HepG2 (cell line): Measurements from ENCODE around the gene SLC29A3. TPM values are rescaled to one million over a fixed set of nuclear protein-coding genes. Genes with fewer than 3 reads are reported as not detected.

ENCODE experiments used
- ATAC-seq: fragments of 200-7000 bp; cut with Tn5 transposase; 3 replicates; pipeline ENCODE4 v1.9.1; 2020; ENCODE audit warnings: mild to moderate bottlenecking, moderate library complexity
- BruUV-seq: library from RNA; stranded (reverse); fragments of 400-500 nt; replicated peaks from 2 replicates; lab custom pipeline; 2021; lab: Mats Ljungman, UMichigan
- CTCF ChIA-PET: fragments of 300-600 bp; formaldehyde crosslinking; extraction: SDS; loops from one replicate; lab custom pipeline; 2021; ENCODE audit warnings: low total read pairs, inconsistent platforms, low intra/inter-chr PET ratio; lab: Yijun Ruan, JAX
- POLR2A ChIA-PET: fragments of 350-600 bp; sonication (Branson Sonifier 250); formaldehyde crosslinking; loops from one replicate; lab custom pipeline; 2020; ENCODE audit warnings: antibody characterized with exemption, inconsistent platforms; lab: Yijun Ruan, JAX
- DNase-seq: peaks from one replicate; pipeline ENCODE4 v3.0.0-alpha.2; 2015; ENCODE audit warnings: low spot score
- FAIRE-seq: peaks from 3 replicates; lab custom pipeline; 2011; peaks lifted over from hg19 to GRCh38; lab: Jason Lieb, UNC
- H2AFZ ChIP-seq: one replicate; pipeline ENCODE4 v1.6.1; 2011; ENCODE audit warnings: low read length, inconsistent platforms
- H3K27ac ChIP-seq: fragments of 300-600 bp; 3 replicates; pipeline ENCODE4 v1.8.0; 2011; ENCODE audit warnings: mixed run types, mild to moderate bottlenecking, mixed read lengths, low read length, inconsistent platforms; ENCODE audit not compliant: insufficient read depth; ENCODE audit errors: extremely low read length
- H3K27me3 ChIP-seq, 2 experiments: fragments of 200-600 bp in 1 of 2; 2 replicates in 1 of 2; 3 replicates in 1 of 2; pipeline versions ENCODE4 v1.6.0 to v1.8.0; 2011; ENCODE audit warnings: low read length in 2 of 2, mild to moderate bottlenecking in 2 of 2, moderate library complexity in 2 of 2, inconsistent platforms in 1 of 2; ENCODE audit not compliant: insufficient read depth in 2 of 2, control insufficient read depth in 1 of 2
- H3K36me3 ChIP-seq, 2 experiments: fragments of 200-600 bp in 1 of 2; replicated peaks in 1 of 2; 2 replicates in 1 of 2; 3 replicates in 1 of 2; pipeline versions ENCODE4 v1.5.1 to v1.8.0; 2011; ENCODE audit warnings: low read length in 2 of 2, inconsistent platforms in 1 of 2; ENCODE audit not compliant: insufficient read depth in 2 of 2, control insufficient read depth in 1 of 2
- H3K4me1 ChIP-seq: 2 replicates; pipeline ENCODE4 v1.5.1; 2012; ENCODE audit warnings: low read length, inconsistent platforms; ENCODE audit not compliant: insufficient read depth
- H3K4me2 ChIP-seq: 2 replicates; pipeline ENCODE4 v1.6.0; 2011; ENCODE audit warnings: low read depth, low read length, inconsistent platforms
- H3K4me3 ChIP-seq, 3 experiments: fragments of 200-600 bp in 1 of 3; sonication (generic), shearing (Covaris generic) in 1 of 3; replicated peaks in 1 of 3; 2 replicates each; pipeline ENCODE4 v1.5.1; 2011 to 2016; ENCODE audit warnings: low read length in 3 of 3, inconsistent platforms in 2 of 3, low read depth in 2 of 3, mild to moderate bottlenecking in 2 of 3, control low read depth in 1 of 3, mixed read lengths in 1 of 3; ENCODE audit not compliant: insufficient read depth in 1 of 3
- H3K79me2 ChIP-seq: one replicate; pipeline ENCODE4 v1.6.1; 2011; ENCODE audit warnings: low read length, inconsistent platforms; ENCODE audit not compliant: insufficient read depth
- H3K9ac ChIP-seq: 2 replicates; pipeline ENCODE4 v1.6.0; 2011; ENCODE audit warnings: mild to moderate bottlenecking, low read depth, low read length, inconsistent platforms; ENCODE audit not compliant: insufficient read depth
- H3K9me3 ChIP-seq: 2 replicates; pipeline ENCODE4 v1.5.1; 2012; ENCODE audit warnings: mild to moderate bottlenecking, low read length
- H4K20me1 ChIP-seq: 2 replicates; pipeline ENCODE4 v1.6.0; 2011; ENCODE audit warnings: inconsistent platforms, mild to moderate bottlenecking, low read length, moderate library complexity; ENCODE audit not compliant: insufficient read depth
- BRD4 ChIP-seq: sonication (generic); formaldehyde crosslinking; IDR thresholded peaks from 2 replicates; pipeline ENCODE4 v1.4.0; 2020; ENCODE audit warnings: missing genetic modification reagents
- EHMT2 ChIP-seq: fragments of 200-600 bp; sonication (generic); IDR thresholded peaks from 2 replicates; pipeline ENCODE4 v1.7.0; 2017; ENCODE audit warnings: antibody characterized with exemption, low read depth, low read length, borderline replicate concordance
- MATR3 ChIP-seq: sonication (generic); formaldehyde crosslinking; IDR thresholded peaks from 2 replicates; pipeline ENCODE4 v1.4.0; 2020; ENCODE audit warnings: missing genetic modification reagents
- MBD4 ChIP-seq: IDR thresholded peaks from 2 replicates; pipeline ENCODE4 v1.6.1; 2012; ENCODE audit warnings: low read length, inconsistent platforms, borderline replicate concordance
- PHF5A ChIP-seq: IDR thresholded peaks from one replicate; pipeline ENCODE4 v1.6.1; 2018; ENCODE audit warnings: low read depth, missing genetic modification reagents; ENCODE audit not compliant: unreplicated experiment
- RBFOX2 ChIP-seq: fragments of 200-400 bp; formaldehyde crosslinking; IDR thresholded peaks from 2 replicates; pipeline ENCODE4 v1.6.1; 2017; ENCODE audit warnings: low read depth, mild to moderate bottlenecking, low read length
- RXRA ChIP-seq: sonication (generic); formaldehyde crosslinking; IDR thresholded peaks from 2 replicates; pipeline ENCODE4 v1.5.1; 2020; ENCODE audit warnings: missing genetic modification reagents
- ZFYVE20 ChIP-seq: sonication (generic); formaldehyde crosslinking; IDR thresholded peaks from 2 replicates; pipeline ENCODE4 v1.8.0; 2023; ENCODE audit warnings: low read depth, mild to moderate bottlenecking, moderate library complexity, missing genetic modification reagents, borderline replicate concordance
- ZKSCAN1 ChIP-seq: fragments of 150-350 bp; IDR thresholded peaks from 2 replicates; pipeline ENCODE4 v1.6.1; 2014; ENCODE audit warnings: low read length
- ZNF10 ChIP-seq: sonication (generic); formaldehyde crosslinking; IDR thresholded peaks from 2 replicates; pipeline ENCODE4 v1.4.0; 2020; ENCODE audit warnings: mild to moderate bottlenecking, low read depth, missing genetic modification reagents, borderline replicate concordance
- ZNF263 ChIP-seq: sonication (generic); formaldehyde crosslinking; IDR thresholded peaks from 2 replicates; pipeline ENCODE4 v1.4.0; 2020; ENCODE audit warnings: missing genetic modification reagents
- ZNF549 ChIP-seq: sonication (generic); formaldehyde crosslinking; IDR thresholded peaks from 2 replicates; pipeline ENCODE4 v1.5.0; 2020; ENCODE audit warnings: missing genetic modification reagents
- ZNF7 ChIP-seq: IDR thresholded peaks from 2 replicates; pipeline ENCODE4 v1.6.1; 2016; ENCODE audit warnings: missing biosample characterization, missing genetic modification reagents
- WGBS: methylation state at CpG from one replicate; pipeline ENCODE4 v1.1.6; 2017; ENCODE audit warnings: low lambda C conversion rate; 5-methylcytosine and 5-hydroxymethylcytosine counted together
- in situ Hi-C: cut with HindIII; loops from 2 replicates; pipeline ENCODE4 v1.10.0; 2017; ENCODE audit warnings: low pct_unique_long_range_greater_than_20kb; ENCODE audit not compliant: extremely low pct_ligation_motif_present
- intact Hi-C: fragments of 100-400 bp; cut with micrococcal nuclease; formaldehyde crosslinking; loops from one replicate; pipeline ENCODE4 v1.10.0; 2022; ENCODE audit not compliant: unreplicated experiment
- polyA plus RNA-seq, 8 experiments: library from polyadenylated mRNA; depleted of rRNA in 3 of 8; stranded (reverse) in 7 of 8; unstranded in 1 of 8; fragments of >200 nt; fragmentation: Illumina TruSeq in 4 of 8; extraction: Trizol in 4 of 8; gene quantifications; 2 replicates each; pipeline versions ENCODE4 v1.2.1 to v1.2.3, GENCODE V29; 2011 to 2016; ENCODE audit warnings: low read depth in 4 of 8, missing spikeins in 1 of 8, mixed read lengths in 1 of 8; ENCODE audit not compliant: insufficient read depth in 1 of 8
- total RNA-seq, 5 experiments: library from RNA; depleted of rRNA; stranded (reverse); fragments of >200 nt; fragmentation: Illumina TruSeq; extraction: Trizol; gene quantifications; 2 replicates each; pipeline ENCODE4 v1.2.3, GENCODE V29; 2016; ENCODE audit warnings: low read depth in 1 of 5
- TF ChIP-seq, protein P1 (sequence below): sonication (generic); formaldehyde crosslinking; IDR thresholded peaks from 2 replicates; pipeline ENCODE4 v1.8.1; 2023; ENCODE audit warnings: mild to moderate bottlenecking, inconsistent platforms, moderate library complexity, missing genetic modification reagents, borderline replicate concordance
- TF ChIP-seq, protein P2 (sequence below): sonication (generic); formaldehyde crosslinking; IDR thresholded peaks from 2 replicates; pipeline ENCODE4 v1.8.1; 2023; ENCODE audit warnings: mild to moderate bottlenecking, missing genetic modification reagents

Gene SLC29A3
- total and polyA plus RNA-seq, 2 of the 13 experiments (the other 11 are each of a cell fraction or from before 2014, with no cell fraction given): 8.6 to 11.8 TPM

DNA sequence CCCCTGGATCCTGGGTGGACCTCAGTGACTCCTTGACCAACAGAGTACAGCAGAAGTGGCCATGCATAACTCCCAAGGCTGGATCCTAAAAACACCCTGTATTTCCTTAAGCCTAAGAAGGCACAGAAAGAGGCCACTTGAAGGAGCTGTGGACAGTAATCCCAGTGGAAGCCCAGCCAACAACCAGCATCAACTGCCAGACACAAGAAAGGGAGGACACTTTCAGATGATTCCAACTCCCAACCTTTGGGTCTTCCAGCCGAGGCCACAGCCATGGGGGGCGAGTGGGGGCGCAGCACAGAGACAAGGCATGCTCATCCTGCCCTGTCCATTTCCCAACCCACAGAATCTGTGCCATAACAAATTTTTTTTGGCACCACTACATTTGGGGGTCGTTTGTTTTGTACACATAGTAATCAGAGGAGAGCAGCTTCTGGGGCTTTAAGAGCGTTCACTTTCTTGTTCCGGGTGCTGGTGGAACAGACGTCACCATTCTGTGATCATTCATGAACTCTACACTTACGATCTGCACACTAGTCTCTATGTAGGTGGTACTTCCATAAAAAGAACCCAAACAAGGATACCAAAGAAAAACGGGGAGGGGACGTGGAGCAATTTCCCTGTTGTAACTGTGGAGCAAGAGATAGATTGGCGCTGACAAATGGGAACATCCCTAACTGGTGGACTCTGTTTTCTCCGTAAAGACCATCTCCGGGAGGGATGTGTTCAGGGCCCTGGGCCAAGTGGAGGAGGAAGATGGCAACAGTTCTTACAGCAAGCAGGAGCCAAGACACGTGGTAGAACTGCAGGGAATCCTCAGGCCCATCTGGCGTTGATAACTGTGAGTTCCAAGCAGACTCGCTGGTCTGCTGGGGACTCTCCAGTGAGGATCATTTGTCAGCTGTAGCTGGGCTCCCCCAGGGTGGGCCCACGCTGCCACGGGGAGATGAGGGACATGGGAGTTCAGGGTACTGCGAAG, 6.0 kb upstream of the SLC29A3 start:
- H3K27ac ChIP-seq: no peak overlapping the region
- ATAC-seq (no peak), FAIRE-seq (no peak), DNase-seq (no peak)
- H3K4me2 ChIP-seq: no peak overlapping the region
- H3K27me3 ChIP-seq: peaks cover 1 to 15% of the 10 kb centered on the region in 2 experiments; a peak in 2 of 5 replicates
- in situ Hi-C loops: loop anchor here (10.0 kb wide), 1 partner anchor 302 kb away; no protein-coding TSS in a partner anchor
- WGBS: 11% methylated on average over 16 of the region's 19 CpGs
- H2AFZ ChIP-seq: no peak overlapping the region
- ChIA-PET CTCF (interaction anchor here (1.5 to 2.4 kb wide), 2 partner anchors 257 kb away, joined by 3 to 29 read pairs; no protein-coding TSS in a partner anchor), POLR2A (no interaction called here)
- H4K20me1 ChIP-seq: no peaks in the 10 kb centered on the region
- TF ChIP-seq, protein P1, sequence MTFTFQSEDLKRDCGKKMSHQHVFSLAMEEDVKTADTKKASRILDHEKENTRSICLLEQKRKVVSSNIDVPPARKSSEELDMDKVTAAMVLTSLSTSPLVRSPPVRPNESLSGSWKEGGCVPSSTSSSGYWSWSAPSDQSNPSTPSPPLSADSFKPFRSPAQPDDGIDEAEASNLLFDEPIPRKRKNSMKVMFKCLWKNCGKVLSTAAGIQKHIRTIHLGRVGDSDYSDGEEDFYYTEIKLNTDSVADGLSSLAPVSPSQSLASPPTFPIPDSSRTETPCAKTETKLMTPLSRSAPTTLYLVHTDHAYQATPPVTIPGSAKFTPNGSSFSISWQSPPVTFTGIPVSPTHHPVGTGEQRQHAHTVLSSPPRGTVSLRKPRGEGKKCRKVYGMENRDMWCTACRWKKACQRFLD (CRISPR knock-in tag): no peak
- no peak for TF ChIP-seq ZNF10 (CRISPR knock-in tag)
- TF ChIP-seq ZNF263 (CRISPR knock-in tag): no peak
- no peak for TF ChIP-seq PHF5A (CRISPR knock-in tag)
- TF ChIP-seq ZNF549 (CRISPR knock-in tag): no peak
- TF ChIP-seq MBD4: no peak
- no peak for TF ChIP-seq RXRA (CRISPR knock-in tag)
- no peak for TF ChIP-seq MATR3
- TF ChIP-seq RBFOX2: no peak
- TF ChIP-seq BRD4 (CRISPR knock-in tag): no peak
- TF ChIP-seq EHMT2: no peak
- no peak for TF ChIP-seq ZKSCAN1
- TF ChIP-seq ZFYVE20: no peak
- TF ChIP-seq, protein P2, sequence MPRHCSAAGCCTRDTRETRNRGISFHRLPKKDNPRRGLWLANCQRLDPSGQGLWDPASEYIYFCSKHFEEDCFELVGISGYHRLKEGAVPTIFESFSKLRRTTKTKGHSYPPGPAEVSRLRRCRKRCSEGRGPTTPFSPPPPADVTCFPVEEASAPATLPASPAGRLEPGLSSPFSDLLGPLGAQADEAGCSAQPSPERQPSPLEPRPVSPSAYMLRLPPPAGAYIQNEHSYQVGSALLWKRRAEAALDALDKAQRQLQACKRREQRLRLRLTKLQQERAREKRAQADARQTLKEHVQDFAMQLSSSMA (CRISPR knock-in tag): no peak
- no peak for TF ChIP-seq ZNF7 (CRISPR knock-in tag)
- H3K79me2 ChIP-seq: no peaks in the 10 kb centered on the region
- BruUV-seq: no TSS peak
- intact Hi-C loops: loop anchor here (10.0 kb wide), 2 partner anchors 122 to 292 kb away; no protein-coding TSS in a partner anchor
- no peak overlapping the region for H3K4me3 ChIP-seq
- H3K9me3 ChIP-seq: no peaks in the 10 kb centered on the region
- no peaks in the 10 kb centered on the region for H3K36me3 ChIP-seq
- 0 out of 2 replicates have a peak, but pooled peaks cover 11% of the 10 kb centered on the region for H3K4me1 ChIP-seq
- H3K9ac ChIP-seq: no peak overlapping the region
